GM12872 (cell line): ENCODE measurements around the gene PLAGL1.
A peak's percentile ranks its signal among the peaks of the same experiment; 100 is the strongest.

Source experiments
- CTCF ChIP-seq: IDR thresholded peaks from 3 replicates; pipeline ENCODE4 v1.5.1; 2011; ENCODE audit warnings: low read depth, mild to moderate bottlenecking, low read length, moderate library complexity; ENCODE audit not compliant: insufficient read depth

The PLAGL1 gene

GRCh38 chr6:144036064-144036834, 28.2 kb upstream of the PLAGL1 start:
- TF ChIP-seq CTCF = peak; percentile 26; the same call in 1 of the 3 replicates

DNA sequence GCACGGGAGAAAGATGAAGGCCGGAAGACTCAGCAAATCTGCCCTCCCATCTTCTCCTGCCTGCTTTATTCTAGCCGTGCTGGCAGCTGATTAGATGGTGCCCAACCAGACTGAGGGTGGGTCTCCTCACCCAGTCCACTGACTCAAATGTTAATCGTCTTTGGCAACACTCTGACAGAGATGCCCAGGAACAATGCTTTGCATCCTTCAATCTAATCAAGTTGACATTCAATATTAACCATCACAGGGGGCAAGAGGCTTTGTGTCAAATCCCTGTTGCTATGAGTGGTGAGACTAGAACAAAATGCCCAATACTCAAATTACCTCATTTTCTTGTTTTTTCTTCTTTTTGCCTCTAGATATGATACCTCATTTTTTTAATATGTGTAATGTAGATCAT, 27.4 kb upstream of the PLAGL1 start:
- no peak for TF ChIP-seq CTCF

GRCh38 chr6:144033816-144034735, 26.0 kb upstream of the PLAGL1 start:
- TF ChIP-seq CTCF = no peak

DNA sequence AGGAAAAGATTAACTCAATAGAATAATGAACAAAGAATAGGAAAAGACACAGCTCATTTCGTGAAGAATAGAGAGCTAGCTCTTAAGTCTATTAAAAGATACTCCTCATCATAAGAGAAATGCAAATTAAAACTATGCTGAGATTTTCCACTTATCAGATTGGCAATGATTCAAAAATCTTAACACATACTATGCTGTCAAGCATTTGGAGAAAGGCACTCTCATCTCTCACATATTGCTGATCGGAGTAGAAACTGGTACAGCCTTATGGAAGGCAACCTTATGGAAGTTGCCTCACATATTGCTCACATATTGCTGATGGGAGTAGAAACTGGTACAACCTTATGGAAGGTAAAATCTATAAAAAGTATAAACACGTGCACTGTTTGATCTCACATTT, 21.4 kb upstream of the PLAGL1 start:
- no peak for TF ChIP-seq CTCF

DNA sequence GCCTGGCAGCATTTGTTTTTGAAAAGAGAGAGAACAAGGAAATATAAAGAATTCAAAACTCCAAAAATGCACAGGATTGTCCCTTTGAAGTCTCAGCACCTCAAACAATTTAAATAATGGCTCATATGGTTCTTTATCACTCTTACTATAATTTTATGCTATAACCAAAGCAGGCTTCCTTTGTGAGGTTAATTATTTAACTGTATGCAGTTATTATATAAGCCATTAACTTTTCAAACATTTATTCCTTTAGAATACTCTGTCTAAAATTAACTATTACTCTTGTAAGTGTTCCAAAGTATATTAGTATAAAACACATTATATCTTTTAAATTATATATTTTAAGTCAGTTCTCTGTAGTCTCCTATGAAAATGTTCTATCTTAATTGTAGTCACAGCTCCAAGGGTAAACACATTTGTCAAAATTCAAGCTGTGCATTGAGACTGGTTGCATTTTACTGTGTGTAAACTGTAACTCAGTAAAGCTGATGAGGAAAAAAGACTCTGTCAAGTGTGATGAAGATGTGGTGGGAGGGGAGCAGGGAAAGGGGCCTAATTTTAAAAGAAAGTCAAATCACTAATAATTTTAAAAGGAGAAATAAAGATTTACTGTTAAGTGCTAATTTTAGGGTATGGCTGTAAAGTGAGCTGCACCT, 20.0 kb upstream of the PLAGL1 start:
- no peak for TF ChIP-seq CTCF

DNA sequence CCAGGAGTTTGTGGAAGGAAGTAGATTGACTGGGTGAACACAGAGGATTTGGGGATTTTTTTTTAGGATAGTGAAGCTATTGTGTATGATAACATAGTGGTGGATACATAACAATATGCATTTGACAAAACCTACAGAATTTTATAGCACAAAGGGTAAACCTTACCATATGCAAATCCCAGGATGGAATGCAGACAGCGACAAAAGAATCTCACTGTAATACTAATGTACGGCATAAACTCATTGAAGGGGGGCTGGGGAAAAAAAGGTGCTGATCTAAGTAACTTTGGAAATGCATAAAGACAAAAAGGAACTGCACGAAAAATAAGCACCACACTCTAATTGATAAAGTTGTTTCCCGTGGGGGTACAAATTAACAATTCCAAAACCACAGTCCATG, 15.2 kb upstream of the PLAGL1 start:
- TF ChIP-seq CTCF = no peak

- TF ChIP-seq CTCF = no peak
Measured at GRCh38 chr6:144019929-144020328, 11.9 kb upstream of the PLAGL1 start.
